Measurements from ENCODE around the gene SGK1. TPM values are rescaled to one million over a fixed set of nuclear protein-coding genes. Genes with fewer than 3 reads are reported as not detected.

SGK1 gene
- polyA plus RNA-seq, 1 donor (not counting 4 experiments of a cell fraction or from before 2014, with no cell fraction given), result 156 TPM

GRCh38 chr6:134190883-134191282 lies 127.0 kb downstream of the SGK1 start:
- TF ChIP-seq EZH2 (IDR thresholded peaks at IDR 0.05; ENCODE audit: low read length), result no peak
- no peak for TF ChIP-seq CTCF (optimal IDR thresholded peaks at IDR 0.05 in 1 of 3, IDR thresholded peaks at IDR 0.05 in 1 of 3, conservative IDR thresholded peaks at IDR 0.05 in 1 of 3; ENCODE audit: extremely low read depth in 1 of 3, insufficient read depth in 2 of 3, low read length in 3 of 3)
- Histone ChIP-seq H3K27me3 (ENCODE audit: control insufficient read depth, extremely low read depth, insufficient read depth, low read length) (no peaks in the 10 kb centered on the region), H4K20me1 (ENCODE audit: control insufficient read depth, extremely low read depth, insufficient read depth, low read length) (no peaks in the 10 kb centered on the region), H3K4me2 (ENCODE audit: control insufficient read depth, extremely low read depth, insufficient read depth, low read depth, low read length) (no peak overlapping the region), H3K4me3 (ENCODE audit: control insufficient read depth in 2 of 3, extremely low read depth in 1 of 3, insufficient read depth in 2 of 3, low read depth in 1 of 3, low read length in 3 of 3) (no peak overlapping the region), H3K36me3 (ENCODE audit: control insufficient read depth in 2 of 2, extremely low read depth in 1 of 2, insufficient read depth in 2 of 2, low read length in 2 of 2) (no peaks in the 10 kb centered on the region), H3K9me3 (ENCODE audit: control insufficient read depth, low read depth, low read length) (no peaks in the 10 kb centered on the region), H3K4me1 (ENCODE audit: control insufficient read depth, extremely low read depth, insufficient read depth, low read length) (no peaks in the 10 kb centered on the region), H3K27ac (ENCODE audit: control insufficient read depth, insufficient read depth, low read length) (no peak overlapping the region), H3K9ac (ENCODE audit: control insufficient read depth, extremely low read depth, insufficient read depth, low read length) (no peak overlapping the region), H3K79me2 (ENCODE audit: control insufficient read depth, insufficient read depth, low read length) (no peaks in the 10 kb centered on the region), H2AFZ (ENCODE audit: control insufficient read depth, low read length) (no peak overlapping the region), H3K9me1 (ENCODE audit: control insufficient read depth, extremely low read depth, insufficient read depth, low read length) (no peaks in the 10 kb centered on the region)
- no peak for FAIRE-seq
- DNase-seq (ENCODE audit: low read depth, low spot score), result no peak
- dilution Hi-C loops (cut with MboI; ENCODE audit: extremely low pct_ligation_motif_present, low sequenced_read_pairs), result no loop called here

GRCh38 chr6:134187751-134188150 lies 130.2 kb downstream of the SGK1 start:
- Histone ChIP-seq H3K36me3 (ENCODE audit: control insufficient read depth in 2 of 2, extremely low read depth in 1 of 2, insufficient read depth in 2 of 2, low read length in 2 of 2) (no peaks in the 10 kb centered on the region), H3K9ac (ENCODE audit: control insufficient read depth, extremely low read depth, insufficient read depth, low read length) (no peak overlapping the region), H3K4me2 (ENCODE audit: control insufficient read depth, extremely low read depth, insufficient read depth, low read depth, low read length) (no peak overlapping the region), H2AFZ (ENCODE audit: control insufficient read depth, low read length) (no peak overlapping the region), H3K9me3 (ENCODE audit: control insufficient read depth, low read depth, low read length) (no peaks in the 10 kb centered on the region), H3K27ac (ENCODE audit: control insufficient read depth, insufficient read depth, low read length) (no peak overlapping the region), H3K4me1 (ENCODE audit: control insufficient read depth, extremely low read depth, insufficient read depth, low read length) (no peaks in the 10 kb centered on the region), H3K4me3 (ENCODE audit: control insufficient read depth in 2 of 3, extremely low read depth in 1 of 3, insufficient read depth in 2 of 3, low read depth in 1 of 3, low read length in 3 of 3) (no peak overlapping the region), H3K79me2 (ENCODE audit: control insufficient read depth, insufficient read depth, low read length) (no peaks in the 10 kb centered on the region), H3K27me3 (ENCODE audit: control insufficient read depth, extremely low read depth, insufficient read depth, low read length) (no peaks in the 10 kb centered on the region), H4K20me1 (ENCODE audit: control insufficient read depth, extremely low read depth, insufficient read depth, low read length) (no peaks in the 10 kb centered on the region), H3K9me1 (ENCODE audit: control insufficient read depth, extremely low read depth, insufficient read depth, low read length) (no peaks in the 10 kb centered on the region)
- FAIRE-seq (no peak), DNase-seq (ENCODE audit: low read depth, low spot score) (no peak)
- dilution Hi-C loops (cut with MboI; ENCODE audit: extremely low pct_ligation_motif_present, low sequenced_read_pairs), result no loop called here
- TF ChIP-seq EZH2 (IDR thresholded peaks at IDR 0.05; ENCODE audit: low read length) (no peak), CTCF (optimal IDR thresholded peaks at IDR 0.05 in 1 of 3, IDR thresholded peaks at IDR 0.05 in 1 of 3, conservative IDR thresholded peaks at IDR 0.05 in 1 of 3; ENCODE audit: extremely low read depth in 1 of 3, insufficient read depth in 2 of 3, low read length in 3 of 3) (no peak)

Measured in keratinocyte (primary cell).